ENCODE measurements around the gene GRID2. TPM values are rescaled to one million over a fixed set of nuclear protein-coding genes. Genes with fewer than 3 reads are reported as not detected.

Gene GRID2
- total RNA-seq, 1 donor = not detected

GRCh38 chr4:92809381-92809780, 505.6 kb downstream of the GRID2 start:
- no peak overlapping the region for H3K4me2 ChIP-seq (ENCODE audit: insufficient read depth, low read length)
- no peaks in the 10 kb centered on the region for H4K20me1 ChIP-seq (ENCODE audit: insufficient read depth, low read length)
- no peak overlapping the region for H3K27ac ChIP-seq (ENCODE audit: low read depth, low read length)
- DNase-seq (ENCODE audit: insufficient read length, low spot score, missing footprints) = no peak
- H2AFZ ChIP-seq (ENCODE audit: low read length) = no peak overlapping the region
- no peak overlapping the region for H3K4me3 ChIP-seq (ENCODE audit: insufficient read depth, low read length)
- no peaks in the 10 kb centered on the region for H3K79me2 ChIP-seq (ENCODE audit: insufficient read depth, low read length)
- no peaks in the 10 kb centered on the region for H3K4me1 ChIP-seq (ENCODE audit: insufficient read depth, low read length)
- no peaks in the 10 kb centered on the region for H3K9me3 ChIP-seq (ENCODE audit: low read depth, low read length)
- no peaks in the 10 kb centered on the region for H3K27me3 ChIP-seq (ENCODE audit: insufficient read depth, low read length)
- TF ChIP-seq CTCF (IDR thresholded peaks at IDR 0.05; ENCODE audit: extremely low read depth, low read depth, low read length) = no peak
- no peaks in the 10 kb centered on the region for H3K36me3 ChIP-seq (ENCODE audit: insufficient read depth, low read length)

- no peak overlapping the region for H3K4me3 ChIP-seq (ENCODE audit: insufficient read depth, low read length)
These were observed 508.9 kb downstream of the GRID2 start for GRCh38 chr4:92812652-92813051.

GRCh38 chr4:92814677-92815076, 510.9 kb downstream of the GRID2 start:
- Histone ChIP-seq H3K4me3 (ENCODE audit: insufficient read depth, low read length) (no peak overlapping the region), H3K9me3 (ENCODE audit: low read depth, low read length) (no peaks in the 10 kb centered on the region), H3K4me1 (ENCODE audit: insufficient read depth, low read length) (no peaks in the 10 kb centered on the region), H3K27ac (ENCODE audit: low read depth, low read length) (no peak overlapping the region), H2AFZ (ENCODE audit: low read length) (no peak overlapping the region), H3K27me3 (ENCODE audit: insufficient read depth, low read length) (no peaks in the 10 kb centered on the region), H3K4me2 (ENCODE audit: insufficient read depth, low read length) (no peak overlapping the region), H3K79me2 (ENCODE audit: insufficient read depth, low read length) (no peaks in the 10 kb centered on the region), H3K36me3 (ENCODE audit: insufficient read depth, low read length) (no peaks in the 10 kb centered on the region), H4K20me1 (ENCODE audit: insufficient read depth, low read length) (no peaks in the 10 kb centered on the region)
- no peak for TF ChIP-seq CTCF (IDR thresholded peaks at IDR 0.05; ENCODE audit: extremely low read depth, low read depth, low read length)
- no peak for DNase-seq (ENCODE audit: insufficient read length, low spot score, missing footprints)

More at GRCh38 chr4:92812652-92813051, 508.9 kb downstream of the GRID2 start:
- Histone ChIP-seq H3K9me3 (ENCODE audit: low read depth, low read length) (no peaks in the 10 kb centered on the region), H3K27ac (ENCODE audit: low read depth, low read length) (no peak overlapping the region), H3K36me3 (ENCODE audit: insufficient read depth, low read length) (no peaks in the 10 kb centered on the region), H3K27me3 (ENCODE audit: insufficient read depth, low read length) (no peaks in the 10 kb centered on the region), H3K4me1 (ENCODE audit: insufficient read depth, low read length) (no peaks in the 10 kb centered on the region), H3K79me2 (ENCODE audit: insufficient read depth, low read length) (no peaks in the 10 kb centered on the region), H3K4me2 (ENCODE audit: insufficient read depth, low read length) (no peak overlapping the region), H4K20me1 (ENCODE audit: insufficient read depth, low read length) (no peaks in the 10 kb centered on the region), H2AFZ (ENCODE audit: low read length) (no peak overlapping the region)
- no peak for DNase-seq (ENCODE audit: insufficient read length, low spot score, missing footprints)
- TF ChIP-seq CTCF (IDR thresholded peaks at IDR 0.05; ENCODE audit: extremely low read depth, low read depth, low read length) = no peak

- no peak overlapping the region for H3K27ac ChIP-seq (ENCODE audit: low read depth, low read length)
- H3K27me3 ChIP-seq (ENCODE audit: insufficient read depth, low read length) = no peaks in the 10 kb centered on the region
- no peak overlapping the region for H3K4me3 ChIP-seq (ENCODE audit: insufficient read depth, low read length)
- no peak overlapping the region for H3K4me2 ChIP-seq (ENCODE audit: insufficient read depth, low read length)
- no peaks in the 10 kb centered on the region for H4K20me1 ChIP-seq (ENCODE audit: insufficient read depth, low read length)
- no peak for TF ChIP-seq CTCF (IDR thresholded peaks at IDR 0.05; ENCODE audit: extremely low read depth, low read depth, low read length)
- no peak for DNase-seq (ENCODE audit: insufficient read length, low spot score, missing footprints)
- no peaks in the 10 kb centered on the region for H3K79me2 ChIP-seq (ENCODE audit: insufficient read depth, low read length)
- H3K4me1 ChIP-seq (ENCODE audit: insufficient read depth, low read length) = no peaks in the 10 kb centered on the region
- peaks cover 4% of the 10 kb centered on the region for H3K9me3 ChIP-seq (ENCODE audit: low read depth, low read length)
- H3K36me3 ChIP-seq (ENCODE audit: insufficient read depth, low read length) = no peaks in the 10 kb centered on the region
- H2AFZ ChIP-seq (ENCODE audit: low read length) = no peak overlapping the region
These were observed 521.5 kb downstream of the GRID2 start for GRCh38 chr4:92825256-92825655.
